PFSK-1 (cell line): ENCODE measurements around the gene SPTBN1.

Experiments
- POLR2AphosphoS5 ChIP-seq: IDR thresholded peaks from 2 replicates; pipeline ENCODE4 v1.6.1; 2012; ENCODE audit warnings: low read depth, mild to moderate bottlenecking, control low read depth, low read length, moderate library complexity
- REST ChIP-seq, 2 experiments: IDR thresholded peaks; 2 replicates each; pipeline versions ENCODE4 v1.6.1 to v1.8.0; 2011 to 2012; ENCODE audit warnings: low read depth in 2 of 2, low read length in 2 of 2, control low read depth in 1 of 2, inconsistent platforms in 1 of 2, mild to moderate bottlenecking in 1 of 2, moderate library complexity in 1 of 2; ENCODE audit not compliant: insufficient read depth in 1 of 2

- TF ChIP-seq POLR2AphosphoS5 (no peak), REST (IDR thresholded peaks at IDR 0.05; ENCODE audit: insufficient read depth in 1 of 2, low read depth in 2 of 2, low read length in 2 of 2) (no peak)
Measured at GRCh38 chr2:54545702-54546450, 89.7 kb downstream of the SPTBN1 start.
